WERI-Rb-1 (cell line): Measurements from ENCODE around the gene TSHZ2.

Experiments used
- DNase-seq: peaks from one replicate; pipeline ENCODE4 v3.0.0-alpha.2; 2020
- H3K27ac ChIP-seq: fragments of 250-450 bp; sonication (Bioruptor Pico); 2 replicates; pipeline ENCODE4 v1.5.1; 2020; ENCODE audit warnings: mild to moderate bottlenecking, moderate library complexity
- H3K27me3 ChIP-seq: fragments of 250-450 bp; sonication (Bioruptor Pico); 2 replicates; pipeline ENCODE4 v1.5.1; 2021; ENCODE audit warnings: mild to moderate bottlenecking, low read depth, moderate library complexity; ENCODE audit not compliant: insufficient read depth, severe bottlenecking
- H3K36me3 ChIP-seq: fragments of 250-450 bp; sonication (Bioruptor Pico); 2 replicates; pipeline ENCODE4 v1.5.1; 2020; ENCODE audit warnings: mild to moderate bottlenecking, moderate library complexity
- H3K4me3 ChIP-seq: 2 replicates; pipeline ENCODE4 v1.5.1; 2011; ENCODE audit warnings: low read depth, mild to moderate bottlenecking, control low read depth, low read length
- H3K9me3 ChIP-seq: fragments of 250-450 bp; sonication (Bioruptor Pico); 2 replicates; pipeline ENCODE4 v1.5.1; 2021; ENCODE audit warnings: mild to moderate bottlenecking, moderate library complexity; ENCODE audit not compliant: severe bottlenecking
- CTCF ChIP-seq: IDR thresholded peaks from 2 replicates; pipeline ENCODE4 v1.5.1; 2011; ENCODE audit warnings: low read depth, mild to moderate bottlenecking, control low read depth, inconsistent platforms, low read length

Gene TSHZ2

GRCh38 chr20:52975029-52975732, 3.0 kb downstream of the TSHZ2 start:
- Histone ChIP-seq H3K36me3 (no peaks in the 10 kb centered on the region), H3K4me3 (no peak overlapping the region), H3K9me3 (no peaks in the 10 kb centered on the region), H3K27ac (no peak overlapping the region), H3K27me3 (no peaks in the 10 kb centered on the region)
- no peak for DNase-seq
- TF ChIP-seq CTCF, result no peak

GRCh38 chr20:52975803-52976531, 3.8 kb downstream of the TSHZ2 start:
- H3K9me3 ChIP-seq, result no peaks in the 10 kb centered on the region
- H3K27ac ChIP-seq, result no peak overlapping the region
- H3K27me3 ChIP-seq, result no peaks in the 10 kb centered on the region
- no peak for DNase-seq
- no peaks in the 10 kb centered on the region for H3K36me3 ChIP-seq
- H3K4me3 ChIP-seq, result no peak overlapping the region
- no peak for TF ChIP-seq CTCF

GRCh38 chr20:52978851-52979250, 6.7 kb downstream of the TSHZ2 start:
- DNase-seq, result no peak
- H3K9me3 ChIP-seq, result no peaks in the 10 kb centered on the region
- no peak overlapping the region for H3K4me3 ChIP-seq
- H3K27me3 ChIP-seq, result no peaks in the 10 kb centered on the region
- H3K36me3 ChIP-seq, result no peaks in the 10 kb centered on the region
- no peak overlapping the region for H3K27ac ChIP-seq
- no peak for TF ChIP-seq CTCF

GRCh38 chr20:52981051-52981450, 8.9 kb downstream of the TSHZ2 start:
- no peak for TF ChIP-seq CTCF
- DNase-seq, result no peak

GRCh38 chr20:52983726-52984450, 11.7 kb downstream of the TSHZ2 start:
- no peak for DNase-seq
- Histone ChIP-seq H3K4me3 (no peak overlapping the region), H3K36me3 (no peaks in the 10 kb centered on the region), H3K9me3 (no peaks in the 10 kb centered on the region), H3K27me3 (no peaks in the 10 kb centered on the region), H3K27ac (no peak overlapping the region)
- TF ChIP-seq CTCF, result no peak

More at GRCh38 chr20:52981051-52981450, 8.9 kb downstream of the TSHZ2 start:
- H3K4me3 ChIP-seq, result no peak overlapping the region
- no peaks in the 10 kb centered on the region for H3K9me3 ChIP-seq
- H3K36me3 ChIP-seq, result no peaks in the 10 kb centered on the region
- no peak overlapping the region for H3K27ac ChIP-seq
- no peaks in the 10 kb centered on the region for H3K27me3 ChIP-seq
